ENCODE measurements around the gene ZYG11A. TPM values are rescaled to one million over a fixed set of nuclear protein-coding genes. Genes with fewer than 3 reads are reported as not detected.
"Not testable (repeated sequence)": the region's sequence is repeated elsewhere in the genome, so short reads cannot be mapped to it uniquely, and the experiment has no call there.

Gene ZYG11A
- total and polyA plus RNA-seq, 3 donors from 2014 or later = 6.4 to 9.8 (median 8.7) TPM

- H3K4me3 ChIP-seq = no peak overlapping the region
- TF ChIP-seq, protein P1, sequence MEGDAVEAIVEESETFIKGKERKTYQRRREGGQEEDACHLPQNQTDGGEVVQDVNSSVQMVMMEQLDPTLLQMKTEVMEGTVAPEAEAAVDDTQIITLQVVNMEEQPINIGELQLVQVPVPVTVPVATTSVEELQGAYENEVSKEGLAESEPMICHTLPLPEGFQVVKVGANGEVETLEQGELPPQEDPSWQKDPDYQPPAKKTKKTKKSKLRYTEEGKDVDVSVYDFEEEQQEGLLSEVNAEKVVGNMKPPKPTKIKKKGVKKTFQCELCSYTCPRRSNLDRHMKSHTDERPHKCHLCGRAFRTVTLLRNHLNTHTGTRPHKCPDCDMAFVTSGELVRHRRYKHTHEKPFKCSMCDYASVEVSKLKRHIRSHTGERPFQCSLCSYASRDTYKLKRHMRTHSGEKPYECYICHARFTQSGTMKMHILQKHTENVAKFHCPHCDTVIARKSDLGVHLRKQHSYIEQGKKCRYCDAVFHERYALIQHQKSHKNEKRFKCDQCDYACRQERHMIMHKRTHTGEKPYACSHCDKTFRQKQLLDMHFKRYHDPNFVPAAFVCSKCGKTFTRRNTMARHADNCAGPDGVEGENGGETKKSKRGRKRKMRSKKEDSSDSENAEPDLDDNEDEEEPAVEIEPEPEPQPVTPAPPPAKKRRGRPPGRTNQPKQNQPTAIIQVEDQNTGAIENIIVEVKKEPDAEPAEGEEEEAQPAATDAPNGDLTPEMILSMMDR (IDR thresholded peaks at IDR 0.05) = no peak
- TF ChIP-seq POLR2A (IDR thresholded peaks at IDR 0.05) = no peak
- no peak overlapping the region for H3K27ac ChIP-seq
- H3K4me1 ChIP-seq = no peaks in the 10 kb centered on the region
- WGBS, 2 donors = 84 to 95% methylated on average over 2 of the region's 2 CpGs
- H3K9me3 ChIP-seq = no peaks in the 10 kb centered on the region
- H3K36me3 ChIP-seq (ENCODE audit: low read depth, missing control alignments) = no peaks in the 10 kb centered on the region
- intact Hi-C loops (cut with DNase I; ENCODE audit: low total_unique reads) = no loop called here
- no peaks in the 10 kb centered on the region for H3K27me3 ChIP-seq
- DNase-seq = no peak
Measured at GRCh38 chr1:52814465-52814864, 28.1 kb upstream of the ZYG11A start.

- DNase-seq; H3K36me3 ChIP-seq (ENCODE audit: low read depth, missing control alignments); H3K27me3 ChIP-seq; H3K9me3 ChIP-seq; H3K4me1 ChIP-seq; H3K4me3 ChIP-seq; H3K27ac ChIP-seq; intact Hi-C loops (cut with DNase I; ENCODE audit: low total_unique reads): not testable (repeated sequence)
- 95 to 99% methylated on average over 5 of the region's 5 CpGs for WGBS, 2 donors
Measured at GRCh38 chr1:52820830-52821229, 21.7 kb upstream of the ZYG11A start.

GRCh38 chr1:52825868-52826267 lies 16.7 kb upstream of the ZYG11A start:
- no peak for DNase-seq
- Histone ChIP-seq H3K4me3 (no peak overlapping the region), H3K9me3 (no peaks in the 10 kb centered on the region), H3K27me3 (no peaks in the 10 kb centered on the region), H3K36me3 (ENCODE audit: low read depth, missing control alignments) (no peaks in the 10 kb centered on the region), H3K4me1 (no peaks in the 10 kb centered on the region), H3K27ac (no peak overlapping the region)
- intact Hi-C loops (cut with DNase I; ENCODE audit: low total_unique reads) = no loop called here
- 31 to 47% methylated on average over 1 of the region's 1 CpG for WGBS, 2 donors
- TF ChIP-seq, protein P1 (IDR thresholded peaks at IDR 0.05) = no peak
- no peak for TF ChIP-seq POLR2A (IDR thresholded peaks at IDR 0.05)

DNA sequence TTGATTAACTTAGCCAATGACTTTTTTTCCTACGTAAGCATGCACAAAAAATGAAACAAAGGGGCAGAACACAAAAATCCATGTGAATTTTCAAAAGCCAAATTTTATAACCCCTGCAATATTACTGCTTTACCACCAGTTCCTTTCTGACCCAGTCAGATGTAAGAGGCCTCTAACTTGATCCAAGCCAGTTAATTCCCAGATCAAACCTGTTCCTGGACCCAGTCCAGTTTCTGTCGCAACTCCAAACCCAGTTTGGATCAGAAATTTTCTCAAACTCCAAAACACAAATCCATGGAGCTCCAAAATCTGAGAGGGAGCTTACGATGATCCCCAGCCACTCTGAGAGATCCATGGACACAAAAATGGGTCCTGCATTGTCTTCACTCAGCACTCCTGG lies 7.8 kb upstream of the ZYG11A start:
- Histone ChIP-seq H3K36me3 (ENCODE audit: low read depth, missing control alignments) (no peaks in the 10 kb centered on the region), H3K4me3 (no peak overlapping the region), H3K9me3 (no peaks in the 10 kb centered on the region), H3K27ac (no peak overlapping the region), H3K4me1 (no peaks in the 10 kb centered on the region), H3K27me3 (no peaks in the 10 kb centered on the region)
- no peak for TF ChIP-seq POLR2A (IDR thresholded peaks at IDR 0.05)
- TF ChIP-seq, protein P1 (IDR thresholded peaks at IDR 0.05) = peak in 1 of 3 experiments; percentile 10
- DNase-seq = no peak
- WGBS, 2 donors = 83 to 89% methylated on average over 3 of the region's 3 CpGs
- intact Hi-C loops (cut with DNase I; ENCODE audit: low total_unique reads) = no loop called here

DNA sequence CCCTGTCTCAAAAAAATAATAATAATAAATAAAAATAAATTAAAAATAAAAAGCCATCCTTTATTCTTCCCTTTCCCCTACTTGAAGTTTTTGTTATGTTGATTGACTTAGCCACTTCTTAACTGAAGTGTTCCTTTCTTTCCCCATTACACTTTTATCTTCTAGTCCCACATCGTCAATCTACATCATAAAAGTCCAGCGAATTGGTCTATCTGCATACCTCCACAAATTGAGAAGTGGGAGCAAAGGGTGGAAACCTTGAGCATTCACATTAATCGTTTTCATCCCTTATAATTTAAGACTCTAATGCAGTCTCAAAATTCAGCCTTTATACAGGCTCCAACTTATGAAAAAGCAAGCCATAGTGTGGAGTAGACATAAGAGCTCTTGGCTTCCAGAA lies 6.5 kb upstream of the ZYG11A start:
- Histone ChIP-seq H3K4me1 (no peaks in the 10 kb centered on the region), H3K27ac (no peak overlapping the region), H3K36me3 (ENCODE audit: low read depth, missing control alignments) (no peaks in the 10 kb centered on the region), H3K27me3 (no peaks in the 10 kb centered on the region), H3K4me3 (no peak overlapping the region), H3K9me3 (no peaks in the 10 kb centered on the region)
- WGBS, 2 donors = 48 to 51% methylated on average over 3 of the region's 3 CpGs
- intact Hi-C loops (cut with DNase I; ENCODE audit: low total_unique reads) = no loop called here
- no peak for DNase-seq
- no peak for TF ChIP-seq POLR2A (IDR thresholded peaks at IDR 0.05)
- TF ChIP-seq, protein P1 (IDR thresholded peaks at IDR 0.05) = no peak

DNA sequence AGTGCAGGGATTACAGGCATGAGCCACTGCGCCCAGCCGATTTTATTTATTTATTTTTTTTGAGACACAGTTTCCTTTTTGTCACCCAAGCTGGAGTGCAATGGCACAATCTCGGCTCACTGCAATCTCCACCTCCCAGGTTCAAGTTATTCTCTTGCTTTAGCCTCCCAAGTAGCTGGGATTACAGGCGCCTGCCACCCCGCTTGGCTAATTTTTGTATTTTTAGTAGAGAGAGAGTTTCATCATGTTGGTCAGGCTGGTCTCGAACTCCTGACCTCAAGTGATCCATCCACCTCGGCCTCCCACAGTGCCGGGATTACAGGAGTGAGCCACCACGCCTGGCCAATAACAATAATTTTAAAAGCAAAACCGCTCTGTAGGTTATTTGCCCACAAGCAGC lies 3.4 kb upstream of the ZYG11A start:
- H3K9me3 ChIP-seq; H3K4me1 ChIP-seq; H3K27ac ChIP-seq; H3K36me3 ChIP-seq (ENCODE audit: low read depth, missing control alignments); H3K27me3 ChIP-seq; intact Hi-C loops (cut with DNase I; ENCODE audit: low total_unique reads); H3K4me3 ChIP-seq; DNase-seq: not testable (repeated sequence)
- WGBS, 2 donors = 70 to 71% methylated on average over 10 of the region's 10 CpGs

- H3K36me3 ChIP-seq (ENCODE audit: low read depth, missing control alignments); H3K27ac ChIP-seq; H3K9me3 ChIP-seq; DNase-seq; H3K4me3 ChIP-seq; H3K27me3 ChIP-seq; intact Hi-C loops (cut with DNase I; ENCODE audit: low total_unique reads); H3K4me1 ChIP-seq: not testable (repeated sequence)
- WGBS, 2 donors = 83 to 95% methylated on average over 6 of the region's 6 CpGs
Measured at GRCh38 chr1:52845119-52845518, 2.6 kb downstream of the ZYG11A start.
